Prostate gland (tissue), 2 donors: Measurements from ENCODE around the gene DDX17. TPM values are rescaled to one million over a fixed set of nuclear protein-coding genes. Genes with fewer than 3 reads are reported as not detected.

Experiments
- DNase-seq: peaks from one replicate; pipeline ENCODE4 v3.0.0-alpha.2; 2019; ENCODE audit warnings: low spot score
- H3K27ac ChIP-seq, 2 donors: fragments of 200-600 bp; sonication (generic); 2 replicates each; pipeline ENCODE4 v1.5.1; 2017 to 2019
- H3K27me3 ChIP-seq: fragments of 200-600 bp; sonication (generic); replicated peaks from 2 replicates; pipeline ENCODE4 v1.5.1; 2019; ENCODE audit not compliant: insufficient read depth
- H3K36me3 ChIP-seq, 2 donors: fragments of 200-600 bp; sonication (generic); 1 replicate in 1 of 2; 2 replicates in 1 of 2; pipeline versions ENCODE4 v1.5.1 to v1.8.1; 2017 to 2019
- H3K4me1 ChIP-seq: fragments of 200-600 bp; sonication (generic); replicated peaks from 2 replicates; pipeline ENCODE4 v1.5.1; 2019
- H3K4me3 ChIP-seq, 2 donors: fragments of 200-600 bp; sonication (generic); 2 replicates each; pipeline ENCODE4 v1.5.1; 2017 to 2019
- H3K9me3 ChIP-seq: fragments of 200-600 bp; sonication (generic); 2 replicates; pipeline ENCODE4 v1.5.1; 2017
- CTCF ChIP-seq, 4 experiments: fragments of 200-600 bp in 2 of 4; fragments of 450-650 bp in 2 of 4; sonication (generic) in 2 of 4; IDR thresholded peaks; 1 replicate in 3 of 4; 2 replicates in 1 of 4; pipeline ENCODE4 v1.5.1; 2016 to 2019; ENCODE audit warnings: antibody characterized with exemption in 4 of 4, mild to moderate bottlenecking in 2 of 4, moderate library complexity in 2 of 4
- POLR2A ChIP-seq: fragments of 450-650 bp; IDR thresholded peaks from one replicate; pipeline ENCODE4 v1.6.1; 2016; ENCODE audit warnings: antibody characterized with exemption, mild to moderate bottlenecking
- POLR2AphosphoS5 ChIP-seq: sonication (generic); formaldehyde crosslinking; IDR thresholded peaks from one replicate; pipeline ENCODE4 v1.6.1; 2017; ENCODE audit warnings: antibody characterized with exemption
- WGBS: methylation state at CpG from one replicate; pipeline ENCODE4 v1.1.5; 2018; 5-methylcytosine and 5-hydroxymethylcytosine counted together
- intact Hi-C: fragments of 100-400 bp; cut with DNase I; formaldehyde crosslinking; loops from one replicate; pipeline ENCODE4 v1.14.2; 2022
- total RNA-seq, 2 donors: library from RNA; depleted of rRNA; stranded (reverse); fragments of >200 nt; gene quantifications; one replicate each; pipeline ENCODE4 v1.1.0, GENCODE V29; 2016

The DDX17 gene
- total RNA-seq, 2 donors from 2014 or later = 374 to 600 TPM

DNA sequence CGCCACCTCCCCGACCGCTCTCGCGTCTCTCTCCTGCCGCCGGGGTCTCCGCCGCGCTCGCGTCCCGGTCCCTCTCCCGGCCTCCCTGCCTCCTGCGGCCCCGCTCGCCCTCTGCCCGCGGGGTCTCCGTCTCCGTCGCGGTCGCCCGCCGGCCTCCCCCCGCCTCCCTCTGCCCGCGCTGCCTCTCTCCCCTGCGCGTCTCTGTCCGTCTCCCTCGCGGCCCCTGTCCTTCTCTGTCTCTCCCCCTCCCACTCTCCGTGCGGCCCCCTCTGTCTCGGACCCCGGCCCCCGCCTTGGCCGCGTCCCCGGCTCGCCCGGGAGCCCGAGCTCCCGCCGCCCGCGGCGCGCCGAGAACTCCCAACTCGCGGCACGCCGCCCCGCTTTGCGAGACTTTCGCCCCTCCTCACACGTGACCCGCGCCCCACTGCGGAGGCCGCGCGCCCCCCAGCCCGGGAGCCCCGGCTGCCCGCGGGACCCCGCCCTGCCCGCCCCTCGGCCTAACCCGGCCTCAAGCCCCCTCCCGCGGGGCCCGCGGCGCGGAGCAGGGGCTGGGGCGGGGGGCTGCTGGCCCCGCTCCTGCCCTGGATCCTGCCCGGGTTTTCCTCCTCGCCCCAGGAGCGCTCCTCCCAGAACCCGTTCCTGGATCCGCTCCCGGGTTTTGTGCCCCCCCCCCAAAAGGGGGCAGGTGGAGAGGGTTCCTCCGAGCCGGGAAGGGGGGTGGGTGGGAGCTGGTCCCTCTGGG, 50.4 kb downstream of the DDX17 start:
- no peaks in the 10 kb centered on the region for H3K36me3 ChIP-seq
- no peak overlapping the region for H3K27ac ChIP-seq
- H3K9me3 ChIP-seq = no peaks in the 10 kb centered on the region
- intact Hi-C loops = no loop called here
- H3K4me3 ChIP-seq = peak overlapping the region; percentile 23 to 45
- H3K4me1 ChIP-seq = no peaks in the 10 kb centered on the region
- no peak for DNase-seq
- H3K27me3 ChIP-seq = no peaks in the 10 kb centered on the region
- no peak for TF ChIP-seq POLR2AphosphoS5
- no peak for TF ChIP-seq POLR2A
- no peak for TF ChIP-seq CTCF (IDR thresholded peaks at IDR 0.05)
- 2% methylated on average over 55 of the region's 90 CpGs for WGBS

GRCh38 chr22:38455076-38455529, 51.0 kb downstream of the DDX17 start, which contains the start of gene KCNJ4:
TSS of gene KCNJ4 (minus strand) at chr22:38455199. CDS start at chr22:38428132, 27,067 bp downstream.
- Histone ChIP-seq H3K36me3 (no peaks in the 10 kb centered on the region), H3K27me3 (no peaks in the 10 kb centered on the region), H3K9me3 (no peaks in the 10 kb centered on the region), H3K4me1 (no peaks in the 10 kb centered on the region), H3K4me3 (peak within 1 kb of the TSS; percentile 23 to 45), H3K27ac (no peak within 1 kb of the TSS)
- intact Hi-C loops = no loop called here
- TF ChIP-seq CTCF (IDR thresholded peaks at IDR 0.05) = no peak
- TF ChIP-seq POLR2AphosphoS5 = no peak
- no peak for TF ChIP-seq POLR2A
- no peak for DNase-seq
- 2% methylated on average over 26 of the region's 76 CpGs for WGBS

- intact Hi-C loops = no loop called here
- no peaks in the 10 kb centered on the region for H3K27me3 ChIP-seq
- H3K36me3 ChIP-seq = no peaks in the 10 kb centered on the region
- no peaks in the 10 kb centered on the region for H3K9me3 ChIP-seq
- WGBS = 18% methylated on average over 34 of the region's 67 CpGs
- H3K27ac ChIP-seq = no peak overlapping the region
- TF ChIP-seq POLR2A (no peak), CTCF (IDR thresholded peaks at IDR 0.05) (no peak), POLR2AphosphoS5 (no peak)
- no peak for DNase-seq
- H3K4me3 ChIP-seq = peak overlapping the region; percentile 23 to 45
- H3K4me1 ChIP-seq = no peaks in the 10 kb centered on the region
These were observed 51.6 kb downstream of the DDX17 start for GRCh38 chr22:38454353-38455075.

DNA sequence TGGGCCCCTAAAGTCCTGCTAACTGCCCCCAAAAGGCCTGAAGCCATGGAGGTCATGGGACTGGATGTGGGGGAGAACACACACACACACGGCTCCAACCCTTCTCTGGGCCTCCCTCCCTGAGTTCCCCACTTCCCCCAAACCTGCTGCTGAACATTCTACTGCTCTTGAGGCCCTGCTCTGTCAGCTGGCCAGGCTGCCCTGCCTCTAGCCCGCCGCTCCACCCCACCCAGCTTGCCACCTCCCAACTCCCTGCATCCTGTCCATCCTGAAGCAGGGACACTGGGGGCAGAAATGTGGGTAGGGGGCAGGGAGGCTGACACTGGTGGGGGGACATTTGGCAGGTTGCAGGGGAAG, 52.1 kb downstream of the DDX17 start:
- DNase-seq = no peak
- Histone ChIP-seq H3K27ac (no peak overlapping the region), H3K4me3 (no peak overlapping the region), H3K4me1 (no peaks in the 10 kb centered on the region), H3K9me3 (no peaks in the 10 kb centered on the region), H3K27me3 (no peaks in the 10 kb centered on the region), H3K36me3 (no peaks in the 10 kb centered on the region)
- TF ChIP-seq POLR2AphosphoS5 (no peak), POLR2A (no peak), CTCF (IDR thresholded peaks at IDR 0.05) (no peak)
- intact Hi-C loops = no loop called here
- WGBS = 72% methylated on average over 3 of the region's 3 CpGs
